ENCODE results near the gene CAPN8. TPM values are rescaled to one million over a fixed set of nuclear protein-coding genes. Genes with fewer than 3 reads are reported as not detected.

The CAPN8 gene
- total and polyA plus RNA-seq, 2 donors from 2014 or later: 0.84 to 56.1 TPM

DNA sequence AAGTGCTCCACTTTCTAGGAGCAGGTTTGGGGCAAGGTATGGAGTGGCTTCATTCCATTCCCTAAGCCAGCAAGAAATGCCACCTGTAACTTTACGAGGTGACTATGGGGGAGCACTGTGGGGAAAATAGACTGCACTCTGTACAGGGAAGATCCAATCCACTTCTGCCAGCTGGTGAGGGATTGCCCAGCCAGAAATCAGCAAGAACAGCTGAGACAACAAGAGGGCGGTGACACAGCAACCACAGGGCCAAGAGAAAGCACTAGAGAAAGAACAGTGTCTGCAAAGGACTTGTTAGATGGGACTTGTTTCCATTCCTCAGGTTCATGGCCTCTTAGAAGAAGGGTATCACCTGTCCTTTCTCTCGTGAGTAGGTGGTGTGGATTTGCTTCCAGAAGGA lies 19.6 kb downstream of the CAPN8 start:
- Histone ChIP-seq H3K27me3 (ENCODE audit: control insufficient read depth, insufficient read depth, low read length) (no peaks in the 10 kb centered on the region), H3K4me1 (ENCODE audit: control insufficient read depth in 2 of 3, insufficient read depth in 2 of 3, low read depth in 1 of 3, low read length in 3 of 3) (no peaks in the 10 kb centered on the region), H3K9me3 (ENCODE audit: control insufficient read depth in 2 of 3, insufficient read depth in 1 of 3, low read length in 3 of 3) (no peaks in the 10 kb centered on the region), H3K9ac (ENCODE audit: low read length in 3 of 3) (no peak overlapping the region), H3K36me3 (ENCODE audit: control insufficient read depth in 2 of 3, insufficient read depth in 3 of 3, low read length in 3 of 3) (no peaks in the 10 kb centered on the region), H3K4me3 (ENCODE audit: low read length in 3 of 3) (no peak overlapping the region), H3K27ac (ENCODE audit: low read depth in 2 of 2, low read length in 2 of 2) (no peak overlapping the region)
- intact Hi-C loops (cut with DNase I): no loop called here
- no peak for FAIRE-seq
- DNase-seq: no peak
- TF ChIP-seq, protein P1, sequence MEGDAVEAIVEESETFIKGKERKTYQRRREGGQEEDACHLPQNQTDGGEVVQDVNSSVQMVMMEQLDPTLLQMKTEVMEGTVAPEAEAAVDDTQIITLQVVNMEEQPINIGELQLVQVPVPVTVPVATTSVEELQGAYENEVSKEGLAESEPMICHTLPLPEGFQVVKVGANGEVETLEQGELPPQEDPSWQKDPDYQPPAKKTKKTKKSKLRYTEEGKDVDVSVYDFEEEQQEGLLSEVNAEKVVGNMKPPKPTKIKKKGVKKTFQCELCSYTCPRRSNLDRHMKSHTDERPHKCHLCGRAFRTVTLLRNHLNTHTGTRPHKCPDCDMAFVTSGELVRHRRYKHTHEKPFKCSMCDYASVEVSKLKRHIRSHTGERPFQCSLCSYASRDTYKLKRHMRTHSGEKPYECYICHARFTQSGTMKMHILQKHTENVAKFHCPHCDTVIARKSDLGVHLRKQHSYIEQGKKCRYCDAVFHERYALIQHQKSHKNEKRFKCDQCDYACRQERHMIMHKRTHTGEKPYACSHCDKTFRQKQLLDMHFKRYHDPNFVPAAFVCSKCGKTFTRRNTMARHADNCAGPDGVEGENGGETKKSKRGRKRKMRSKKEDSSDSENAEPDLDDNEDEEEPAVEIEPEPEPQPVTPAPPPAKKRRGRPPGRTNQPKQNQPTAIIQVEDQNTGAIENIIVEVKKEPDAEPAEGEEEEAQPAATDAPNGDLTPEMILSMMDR (IDR thresholded peaks at IDR 0.05; ENCODE audit: borderline replicate concordance, extremely low read depth, insufficient read depth): no peak

DNA sequence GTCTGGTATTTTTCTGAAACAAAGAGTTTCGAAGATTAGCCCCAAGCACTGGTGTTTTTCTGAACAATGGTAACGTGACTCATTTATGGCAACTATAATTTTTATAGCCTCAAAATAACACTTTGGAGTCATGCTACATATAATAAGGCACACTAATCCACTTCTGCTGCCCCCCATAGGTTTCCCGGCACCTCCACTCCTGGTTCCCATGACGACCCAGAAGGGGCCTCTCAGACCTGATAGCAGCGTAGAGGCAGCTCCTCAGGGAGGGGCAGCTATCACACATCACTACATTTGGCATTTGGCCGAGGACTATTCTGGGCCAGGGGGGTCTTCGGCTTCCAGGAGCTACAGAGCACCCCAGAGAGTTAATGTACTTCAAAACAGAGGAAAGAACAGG lies 23.3 kb downstream of the CAPN8 start:
- no peak overlapping the region for H3K27ac ChIP-seq (ENCODE audit: low read depth in 2 of 2, low read length in 2 of 2)

DNA sequence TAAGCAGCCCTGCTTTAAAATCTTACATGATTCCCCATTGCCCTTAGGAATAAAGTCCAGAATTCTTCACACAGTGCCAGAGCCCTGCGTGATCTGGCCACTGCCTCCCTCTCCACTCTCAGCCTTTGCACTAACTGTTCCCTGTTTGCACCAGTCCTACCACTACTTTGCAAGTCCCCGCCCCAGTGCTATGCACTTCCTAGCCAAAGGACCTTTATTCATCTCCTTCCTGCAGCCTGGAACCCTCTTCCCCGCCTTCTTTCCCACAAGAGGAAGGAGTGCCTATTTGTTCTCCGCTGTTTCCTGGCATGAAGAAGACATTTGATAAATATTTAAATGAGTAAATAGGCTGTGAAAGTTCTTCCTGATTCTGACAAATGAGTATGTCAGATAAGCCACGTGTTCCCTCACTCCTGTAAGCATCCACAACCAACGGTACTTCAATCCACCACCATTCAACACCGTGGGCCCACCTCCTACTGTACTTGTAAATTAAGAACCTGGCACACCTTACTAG lies 23.9 kb downstream of the CAPN8 start:
- no peak for FAIRE-seq
- no peaks in the 10 kb centered on the region for H3K9me3 ChIP-seq (ENCODE audit: control insufficient read depth in 2 of 3, insufficient read depth in 1 of 3, low read length in 3 of 3)
- H3K27ac ChIP-seq (ENCODE audit: low read depth in 2 of 2, low read length in 2 of 2): no peak overlapping the region
- H3K4me1 ChIP-seq (ENCODE audit: control insufficient read depth in 2 of 3, insufficient read depth in 2 of 3, low read depth in 1 of 3, low read length in 3 of 3): no peaks in the 10 kb centered on the region
- TF ChIP-seq, protein P1 (IDR thresholded peaks at IDR 0.05; ENCODE audit: borderline replicate concordance, extremely low read depth, insufficient read depth): no peak
- no peaks in the 10 kb centered on the region for H3K36me3 ChIP-seq (ENCODE audit: control insufficient read depth in 2 of 3, insufficient read depth in 3 of 3, low read length in 3 of 3)
- DNase-seq: no peak
- H3K9ac ChIP-seq (ENCODE audit: low read length in 3 of 3): no peak overlapping the region
- no peak overlapping the region for H3K4me3 ChIP-seq (ENCODE audit: low read length in 3 of 3)
- H3K27me3 ChIP-seq (ENCODE audit: control insufficient read depth, insufficient read depth, low read length): no peaks in the 10 kb centered on the region
- intact Hi-C loops (cut with DNase I): no loop called here

More for the DNA sequence above, 23.3 kb downstream of the CAPN8 start:
- intact Hi-C loops (cut with DNase I): no loop called here
- Histone ChIP-seq H3K4me3 (ENCODE audit: low read length in 3 of 3) (no peak overlapping the region), H3K27me3 (ENCODE audit: control insufficient read depth, insufficient read depth, low read length) (no peaks in the 10 kb centered on the region), H3K9ac (ENCODE audit: low read length in 3 of 3) (no peak overlapping the region), H3K36me3 (ENCODE audit: control insufficient read depth in 2 of 3, insufficient read depth in 3 of 3, low read length in 3 of 3) (no peaks in the 10 kb centered on the region), H3K4me1 (ENCODE audit: control insufficient read depth in 2 of 3, insufficient read depth in 2 of 3, low read depth in 1 of 3, low read length in 3 of 3) (no peaks in the 10 kb centered on the region), H3K9me3 (ENCODE audit: control insufficient read depth in 2 of 3, insufficient read depth in 1 of 3, low read length in 3 of 3) (no peaks in the 10 kb centered on the region)
- FAIRE-seq: no peak
- TF ChIP-seq, protein P1 (IDR thresholded peaks at IDR 0.05; ENCODE audit: borderline replicate concordance, extremely low read depth, insufficient read depth): no peak
- no peak for DNase-seq

DNA sequence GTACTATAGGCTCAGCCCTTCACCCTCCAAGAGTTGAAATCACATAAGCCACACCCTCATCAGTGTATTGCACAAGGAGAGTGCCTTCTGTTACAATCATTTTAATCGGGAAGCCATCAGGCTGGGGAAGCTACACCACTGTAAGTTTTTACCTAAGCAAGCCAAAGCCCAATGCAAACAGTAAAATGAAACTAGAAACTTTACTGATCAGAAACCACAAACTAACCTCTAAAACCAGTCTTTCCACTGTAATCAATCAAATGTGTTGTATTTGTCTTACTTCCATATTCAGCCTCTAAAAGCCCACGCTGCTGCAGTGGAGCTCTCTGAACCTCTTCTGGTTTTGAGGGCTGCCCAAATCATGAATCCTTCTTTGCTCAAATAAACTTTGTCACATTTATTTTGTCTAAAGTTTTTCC lies 26.2 kb downstream of the CAPN8 start:
- Histone ChIP-seq H3K9ac (ENCODE audit: low read length in 3 of 3) (no peak overlapping the region), H3K9me3 (ENCODE audit: control insufficient read depth in 2 of 3, insufficient read depth in 1 of 3, low read length in 3 of 3) (no peaks in the 10 kb centered on the region), H3K4me1 (ENCODE audit: control insufficient read depth in 2 of 3, insufficient read depth in 2 of 3, low read depth in 1 of 3, low read length in 3 of 3) (no peaks in the 10 kb centered on the region), H3K4me3 (ENCODE audit: low read length in 3 of 3) (no peak overlapping the region), H3K36me3 (ENCODE audit: control insufficient read depth in 2 of 3, insufficient read depth in 3 of 3, low read length in 3 of 3) (no peaks in the 10 kb centered on the region), H3K27me3 (ENCODE audit: control insufficient read depth, insufficient read depth, low read length) (no peaks in the 10 kb centered on the region), H3K27ac (ENCODE audit: low read depth in 2 of 2, low read length in 2 of 2) (no peak overlapping the region)
- TF ChIP-seq, protein P1 (IDR thresholded peaks at IDR 0.05; ENCODE audit: borderline replicate concordance, extremely low read depth, insufficient read depth): no peak
- DNase-seq (no peak), FAIRE-seq (no peak)
- intact Hi-C loops (cut with DNase I): no loop called here
